HG03521 (cell line): ENCODE data around the gene NIPAL4.
"Not testable (repeated sequence)": the region's sequence is repeated elsewhere in the genome, so short reads cannot be mapped to it uniquely, and the experiment has no call there.

ENCODE experiments used
- ATAC-seq: cut with Tn5 transposase; IDR thresholded peaks from one replicate; pipeline ENCODE4 v1.9.1; 2021; ENCODE audit warnings: mild to moderate bottlenecking, moderate library complexity; ENCODE audit not compliant: unreplicated experiment

Gene NIPAL4

GRCh38 chr5:157459715-157460599, at the start of gene NIPAL4:
TSS of gene NIPAL4 (plus strand) at chr5:157460213. CDS start at chr5:157460321, 108 bp downstream.
- no peak for ATAC-seq

- ATAC-seq: no peak
These were observed 44.2 kb upstream of the NIPAL4 start for GRCh38 chr5:157415838-157416237.

- ATAC-seq: not testable (repeated sequence)
These were observed 40.5 kb upstream of the NIPAL4 start for GRCh38 chr5:157419521-157419920.

GRCh38 chr5:157429920-157430319, 30.1 kb upstream of the NIPAL4 start:
- ATAC-seq: not testable (repeated sequence)

- ATAC-seq: peak; percentile 56
These were observed 28.3 kb upstream of the NIPAL4 start for GRCh38 chr5:157431544-157432200.

GRCh38 chr5:157434096-157434495, 25.9 kb upstream of the NIPAL4 start:
- no peak for ATAC-seq

- ATAC-seq: no peak
These were observed 16.9 kb upstream of the NIPAL4 start for GRCh38 chr5:157443041-157443549.

GRCh38 chr5:157444224-157444623, 15.8 kb upstream of the NIPAL4 start:
- ATAC-seq: no peak

- ATAC-seq: no peak
These were observed 14.1 kb upstream of the NIPAL4 start for GRCh38 chr5:157445745-157446411.

GRCh38 chr5:157446412-157446935, 13.5 kb upstream of the NIPAL4 start:
- ATAC-seq: no peak

- ATAC-seq: no peak
These were observed 12.8 kb upstream of the NIPAL4 start for GRCh38 chr5:157447201-157447637.

- ATAC-seq: no peak
These were observed 10.8 kb upstream of the NIPAL4 start for GRCh38 chr5:157449011-157449723.

- no peak for ATAC-seq
These were observed 10.0 kb upstream of the NIPAL4 start for GRCh38 chr5:157450024-157450423.

GRCh38 chr5:157451806-157452205, 8.2 kb upstream of the NIPAL4 start:
- ATAC-seq: no peak

GRCh38 chr5:157454273-157454672, 5.7 kb upstream of the NIPAL4 start:
- no peak for ATAC-seq

GRCh38 chr5:157455057-157455456, 5.0 kb upstream of the NIPAL4 start:
- no peak for ATAC-seq

GRCh38 chr5:157456301-157456700, 3.7 kb upstream of the NIPAL4 start:
- ATAC-seq: no peak

- ATAC-seq: no peak
These were observed 2.6 kb upstream of the NIPAL4 start for GRCh38 chr5:157457391-157457790.

- no peak for ATAC-seq
These were observed 1.2 kb upstream of the NIPAL4 start for GRCh38 chr5:157458835-157459234.
